HG03460 (cell line): Measurements from ENCODE around the gene ZSCAN10.
A peak's percentile ranks its signal among the peaks of the same experiment; 100 is the strongest.
"Not testable (repeated sequence)": the region's sequence is repeated elsewhere in the genome, so short reads cannot be mapped to it uniquely, and the experiment has no call there.

Source experiments
- ATAC-seq: cut with Tn5 transposase; IDR thresholded peaks from one replicate; pipeline ENCODE4 v1.9.1; 2021; ENCODE audit not compliant: unreplicated experiment

The ZSCAN10 gene

GRCh38 chr16:3065069-3065741, 33.9 kb downstream of the ZSCAN10 start, which contains the start of gene IL32:
Gene IL32, plus strand, starts transcription at chr16:3065640. Its CDS starts 172 bp downstream, at chr16:3065812.
- ATAC-seq, result peak; percentile 44

- no peak for ATAC-seq
Observed at GRCh38 chr16:3063625-3064386, 35.3 kb downstream of the ZSCAN10 start.

DNA sequence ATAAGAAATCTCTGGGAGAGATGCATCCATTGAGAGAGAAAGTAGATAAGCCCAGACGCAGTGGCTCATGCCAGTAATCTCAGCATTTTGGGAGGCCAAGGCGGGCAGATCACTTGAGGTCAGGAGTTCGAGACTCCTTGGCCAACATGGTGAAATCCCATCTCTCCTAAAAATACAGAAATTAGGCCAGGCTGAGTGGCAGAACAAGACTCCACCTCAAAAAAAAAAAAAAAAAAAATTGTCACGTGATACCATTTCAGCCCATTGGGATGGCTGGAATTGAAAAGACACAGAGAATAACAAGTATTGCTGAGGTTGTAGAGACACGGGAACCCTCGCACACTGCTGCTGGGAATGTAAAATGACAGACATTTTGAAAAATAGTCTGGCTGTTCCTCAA, 36.5 kb downstream of the ZSCAN10 start:
- ATAC-seq, result no peak

GRCh38 chr16:3060339-3061127, 38.6 kb downstream of the ZSCAN10 start:
- ATAC-seq, result no peak

- peak; percentile 6 for ATAC-seq
Observed at GRCh38 chr16:3059723-3060242, 39.3 kb downstream of the ZSCAN10 start.

GRCh38 chr16:3059041-3059722, 39.9 kb downstream of the ZSCAN10 start:
- peak; percentile 74 for ATAC-seq

GRCh38 chr16:3058139-3059030, 40.7 kb downstream of the ZSCAN10 start:
- peak; percentile 39 for ATAC-seq

GRCh38 chr16:3057181-3058138, 41.6 kb downstream of the ZSCAN10 start:
- no peak for ATAC-seq

DNA sequence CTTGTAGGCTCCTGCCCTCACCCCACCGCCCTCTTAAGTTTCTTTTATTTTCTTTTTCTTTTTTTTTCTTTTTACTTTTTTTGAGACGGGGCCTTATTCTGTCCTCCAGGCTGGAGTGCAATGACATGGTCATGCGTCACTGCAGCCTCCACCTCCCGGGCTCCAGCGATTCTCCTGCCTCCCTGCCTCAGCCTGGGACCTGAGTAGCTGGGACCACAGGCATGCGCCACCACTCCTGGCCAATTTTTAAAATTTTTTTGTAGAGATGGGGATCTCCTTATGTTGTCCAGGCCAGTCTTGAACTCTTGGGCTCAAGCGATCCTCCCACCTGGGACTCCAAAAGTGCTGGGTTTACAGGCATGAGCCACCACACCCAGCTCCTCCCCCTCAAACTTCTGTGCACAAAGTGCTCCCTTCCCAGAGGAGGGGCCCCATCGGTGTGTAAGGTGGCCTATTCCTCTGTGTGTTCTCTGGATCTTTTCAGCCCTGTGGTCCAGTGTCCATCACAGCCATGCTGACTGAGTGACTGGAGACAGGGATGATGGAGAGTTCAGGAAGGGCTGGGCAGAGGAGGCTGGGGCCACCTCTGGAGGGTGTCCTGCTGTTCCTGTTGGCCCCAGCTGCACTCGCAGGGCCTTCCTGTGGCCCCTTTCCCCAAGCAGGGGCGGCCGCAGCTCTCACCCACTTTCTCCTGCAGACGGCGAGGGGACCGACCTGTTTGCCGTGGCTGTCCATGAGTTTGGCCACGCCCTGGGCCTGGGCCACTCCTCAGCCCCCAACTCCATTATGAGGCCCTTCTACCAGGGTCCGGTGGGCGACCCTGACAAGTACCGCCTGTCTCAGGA, 42.5 kb downstream of the ZSCAN10 start:
- no peak for ATAC-seq

GRCh38 chr16:3055734-3056115, 43.4 kb downstream of the ZSCAN10 start:
- ATAC-seq, result not testable (repeated sequence)

DNA sequence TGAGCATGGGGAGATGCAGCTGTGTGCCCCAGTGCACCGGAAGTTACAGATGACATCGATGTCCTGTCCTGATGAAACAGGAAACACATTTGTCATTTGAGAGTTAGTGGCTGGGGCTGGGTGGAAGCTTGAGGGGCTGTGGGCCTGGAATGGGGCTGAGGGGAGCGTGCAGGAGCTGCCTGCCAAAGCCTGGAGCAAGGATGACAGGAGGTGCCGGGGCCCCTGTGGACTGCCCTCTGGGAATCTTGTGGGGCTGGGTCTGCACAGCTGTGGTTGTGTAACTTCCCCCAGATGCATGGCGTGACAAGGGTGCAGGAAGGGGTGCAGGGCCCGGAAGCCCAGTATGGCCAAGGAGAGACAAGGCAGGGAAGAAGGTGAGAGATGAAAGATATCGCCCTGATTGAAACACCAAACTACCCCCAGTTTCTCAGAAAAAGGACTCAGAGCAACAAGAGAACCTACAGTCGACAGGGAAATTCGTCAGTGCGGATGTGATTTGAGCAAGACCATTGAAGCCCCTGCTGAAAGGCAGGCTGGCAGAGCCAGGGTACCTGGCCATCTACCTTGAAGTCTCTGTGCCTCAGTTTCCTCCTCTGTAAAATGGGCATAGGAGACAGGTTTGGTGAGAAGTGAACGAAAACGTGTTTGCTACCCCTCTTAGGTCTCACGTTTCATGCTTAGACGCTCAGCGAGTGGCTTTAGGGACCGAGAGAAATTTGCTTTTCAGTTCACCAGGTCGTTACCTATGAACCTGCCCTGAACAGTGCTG, 43.9 kb downstream of the ZSCAN10 start:
- ATAC-seq, result no peak

GRCh38 chr16:3053330-3053710, 45.8 kb downstream of the ZSCAN10 start:
- not testable (repeated sequence) for ATAC-seq

DNA sequence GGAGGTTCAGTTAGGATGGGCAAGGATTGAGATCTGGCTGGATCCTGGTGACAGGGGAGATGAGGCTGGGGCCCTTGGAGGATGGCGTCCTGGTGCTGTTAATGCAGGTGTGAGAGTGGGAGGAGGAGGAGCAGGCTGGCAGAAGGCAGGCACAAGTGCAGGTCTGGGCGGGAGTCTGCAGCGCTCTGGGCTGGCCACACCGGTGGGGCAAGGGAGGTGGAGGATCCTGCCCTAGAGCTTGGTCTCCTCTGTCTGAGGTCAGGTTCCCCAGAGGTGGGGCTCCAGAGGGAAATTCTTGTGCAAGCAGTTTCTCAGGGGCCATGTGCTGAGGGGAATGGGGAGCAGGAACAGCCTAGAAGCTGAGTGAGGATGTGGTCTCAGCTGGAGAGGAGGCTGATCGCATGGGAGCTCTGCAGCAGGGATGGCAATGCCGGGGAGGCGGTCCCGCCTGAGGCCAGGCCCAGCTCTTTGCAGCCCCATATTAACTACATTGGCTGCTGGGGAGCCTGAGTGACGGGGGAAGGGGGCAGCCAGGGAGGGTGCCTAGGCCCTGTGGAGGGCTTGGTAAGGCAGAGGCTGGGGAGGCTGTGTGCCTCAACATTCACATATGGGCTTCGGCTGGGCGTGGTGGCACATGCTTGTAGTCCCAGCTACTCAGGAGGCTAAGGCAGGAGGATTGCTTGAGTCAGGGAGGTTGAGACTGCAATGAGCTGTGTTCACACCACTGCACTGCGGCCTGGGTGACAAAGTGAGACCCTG, 46.3 kb downstream of the ZSCAN10 start:
- ATAC-seq, result not testable (repeated sequence)

DNA sequence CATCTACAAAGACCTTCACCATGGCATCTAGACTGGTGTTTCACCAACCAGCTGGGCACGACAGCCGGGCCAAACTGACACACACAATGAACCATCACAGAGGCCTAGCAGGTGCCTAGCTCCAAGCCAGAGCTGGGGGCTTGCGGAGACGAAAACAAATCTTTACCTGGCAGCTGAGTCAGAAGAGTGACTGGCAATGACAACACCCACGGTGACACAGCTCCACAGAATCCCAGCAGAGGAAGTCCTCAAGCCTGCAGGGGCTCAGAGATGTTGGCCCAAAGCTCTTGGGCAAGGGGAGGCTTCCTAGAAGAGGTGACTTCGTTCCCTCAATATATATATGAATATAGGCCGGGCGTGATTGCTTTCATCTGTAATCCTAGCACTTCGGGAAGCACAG, 47.6 kb downstream of the ZSCAN10 start:
- no peak for ATAC-seq

DNA sequence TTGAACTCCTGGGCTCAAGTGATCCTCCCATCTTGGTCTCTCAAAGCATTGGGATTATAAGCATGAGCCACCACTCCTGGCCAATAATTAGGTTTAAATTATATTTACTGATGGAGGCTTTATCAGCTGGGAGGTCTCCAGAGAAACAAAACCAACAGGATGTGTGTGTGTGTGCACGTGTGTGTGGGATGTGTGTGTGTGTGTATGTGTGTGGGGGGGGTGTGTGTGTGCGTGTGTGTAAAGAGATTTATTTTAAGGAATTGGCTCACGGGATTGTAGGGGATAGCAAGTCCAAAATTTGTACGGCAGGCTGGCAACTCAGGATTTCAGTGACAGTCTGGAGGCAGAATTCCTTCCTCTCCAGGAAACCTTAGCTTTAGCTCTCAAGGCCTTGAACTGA, 48.1 kb downstream of the ZSCAN10 start:
- no peak for ATAC-seq

- no peak for ATAC-seq
Observed at GRCh38 chr16:3050487-3050886, 48.6 kb downstream of the ZSCAN10 start.
